Fibroblast of lung (primary cell): ENCODE measurements around the gene GHRL. TPM values are rescaled to one million over a fixed set of nuclear protein-coding genes. Genes with fewer than 3 reads are reported as not detected.

Experiments
- DNase-seq, 2 donors: peaks; one replicate each; pipeline versions ENCODE4 v3.0.0 to v3.0.0-alpha.2; 2010; ENCODE audit warnings: low read depth in 2 of 2
- H2AFZ ChIP-seq: 2 replicates; pipeline ENCODE4 v1.5.1; 2012; ENCODE audit warnings: low read length, control low read depth, inconsistent platforms
- H3K27ac ChIP-seq: 2 replicates; pipeline ENCODE4 v1.5.1; 2011; ENCODE audit warnings: low read length, control low read depth; ENCODE audit not compliant: insufficient read depth
- H3K27me3 ChIP-seq: 2 replicates; pipeline ENCODE4 v1.5.1; 2011; ENCODE audit warnings: mild to moderate bottlenecking, low read length; ENCODE audit not compliant: control insufficient read depth, insufficient read depth
- H3K36me3 ChIP-seq: 2 replicates; pipeline ENCODE4 v1.5.1; 2011; ENCODE audit warnings: low read length; ENCODE audit not compliant: control insufficient read depth, insufficient read depth
- H3K4me1 ChIP-seq: 2 replicates; pipeline ENCODE4 v1.5.1; 2011; ENCODE audit warnings: low read length; ENCODE audit not compliant: control insufficient read depth, insufficient read depth; ENCODE audit errors: extremely low read depth
- H3K4me2 ChIP-seq: 2 replicates; pipeline ENCODE4 v1.5.1; 2011; ENCODE audit warnings: low read length, control low read depth; ENCODE audit not compliant: insufficient read depth; ENCODE audit errors: extremely low read depth
- H3K4me3 ChIP-seq, 4 experiments: fragments of 200-600 bp in 1 of 4; sonication (generic) in 1 of 4; replicated peaks in 1 of 4; 2 replicates each; pipeline ENCODE4 v1.5.1; 2011 to 2016; ENCODE audit warnings: low read length in 4 of 4, low read depth in 3 of 4, mild to moderate bottlenecking in 3 of 4, control low read depth in 2 of 4, inconsistent platforms in 1 of 4, mixed read lengths in 1 of 4; ENCODE audit not compliant: insufficient read depth in 1 of 4; ENCODE audit errors: control extremely low read depth in 1 of 4
- H3K79me2 ChIP-seq: 2 replicates; pipeline ENCODE4 v1.5.1; 2012; ENCODE audit warnings: mild to moderate bottlenecking, low read length, inconsistent platforms; ENCODE audit not compliant: control insufficient read depth, insufficient read depth
- H3K9ac ChIP-seq: 2 replicates; pipeline ENCODE4 v1.5.1; 2011; ENCODE audit warnings: mild to moderate bottlenecking, low read length, control low read depth; ENCODE audit not compliant: insufficient read depth
- H3K9me3 ChIP-seq: 2 replicates; pipeline ENCODE4 v1.5.1; 2012; ENCODE audit warnings: low read depth, low read length; ENCODE audit not compliant: control insufficient read depth, insufficient read depth
- H4K20me1 ChIP-seq: 2 replicates; pipeline ENCODE4 v1.5.1; 2011; ENCODE audit warnings: low read length; ENCODE audit not compliant: control insufficient read depth, insufficient read depth; ENCODE audit errors: extremely low read depth
- EZH2 ChIP-seq: IDR thresholded peaks from 2 replicates; pipeline ENCODE4 v1.5.1; 2012; ENCODE audit warnings: low read length, control low read depth, mild to moderate bottlenecking; ENCODE audit errors: missing control alignments
- polyA plus RNA-seq, 2 donors: library from polyadenylated mRNA; depleted of rRNA in 1 of 2; stranded (reverse) in 1 of 2; unstranded in 1 of 2; fragments of >200 nt; gene quantifications; 2 replicates each; pipeline ENCODE4 v1.2.1, GENCODE V29; 2011 to 2012; ENCODE audit warnings: missing spikeins in 1 of 2
- total RNA-seq: library from RNA; depleted of rRNA; stranded (reverse); fragments of >200 nt; gene quantifications from 2 replicates; pipeline ENCODE4 v1.2.1, GENCODE V29; 2014
- TF ChIP-seq, protein P1 (sequence below), 2 donors: IDR thresholded peaks in 1 of 2; conservative IDR thresholded peaks in 1 of 2; 1 replicate in 1 of 2; 2 replicates in 1 of 2; pipeline ENCODE4 v1.5.1; 2011 to 2012; ENCODE audit warnings: low read length in 2 of 2, control low read depth in 1 of 2, inconsistent platforms in 1 of 2, low read depth in 1 of 2, mild to moderate bottlenecking in 1 of 2

GHRL gene
- total and polyA plus RNA-seq, 2 donors (not counting 1 experiment from before 2014, with no cell fraction given): 0.10 TPM; not detected in 1

DNA sequence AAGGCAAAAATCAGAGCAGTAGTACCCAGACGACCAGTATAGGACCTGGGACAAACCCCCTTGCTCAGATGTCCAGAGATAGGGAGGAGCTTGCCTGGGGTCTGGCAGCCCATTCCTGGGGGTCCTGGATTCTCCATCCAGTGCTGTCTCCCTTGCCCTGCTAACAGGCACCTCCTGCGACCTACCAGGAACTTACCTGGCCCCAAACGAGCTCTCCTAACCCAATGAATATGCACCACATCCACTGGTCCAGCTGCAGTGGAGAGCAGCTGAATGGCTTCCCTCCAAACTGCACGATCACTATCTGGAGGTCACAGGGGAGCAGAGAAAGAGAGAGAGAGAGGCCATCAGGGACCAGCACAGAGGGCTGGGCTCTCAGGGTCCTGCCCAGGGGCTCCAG is 47.3 kb upstream of the GHRL start:
- no peak overlapping the region for H2AFZ ChIP-seq
- no peaks in the 10 kb centered on the region for H3K9me3 ChIP-seq
- no peak overlapping the region for H3K4me2 ChIP-seq
- H3K9ac ChIP-seq: no peak overlapping the region
- no peak overlapping the region for H3K4me3 ChIP-seq
- H3K27ac ChIP-seq: no peak overlapping the region
- no peaks in the 10 kb centered on the region for H3K79me2 ChIP-seq
- H4K20me1 ChIP-seq: no peaks in the 10 kb centered on the region
- TF ChIP-seq, protein P1, sequence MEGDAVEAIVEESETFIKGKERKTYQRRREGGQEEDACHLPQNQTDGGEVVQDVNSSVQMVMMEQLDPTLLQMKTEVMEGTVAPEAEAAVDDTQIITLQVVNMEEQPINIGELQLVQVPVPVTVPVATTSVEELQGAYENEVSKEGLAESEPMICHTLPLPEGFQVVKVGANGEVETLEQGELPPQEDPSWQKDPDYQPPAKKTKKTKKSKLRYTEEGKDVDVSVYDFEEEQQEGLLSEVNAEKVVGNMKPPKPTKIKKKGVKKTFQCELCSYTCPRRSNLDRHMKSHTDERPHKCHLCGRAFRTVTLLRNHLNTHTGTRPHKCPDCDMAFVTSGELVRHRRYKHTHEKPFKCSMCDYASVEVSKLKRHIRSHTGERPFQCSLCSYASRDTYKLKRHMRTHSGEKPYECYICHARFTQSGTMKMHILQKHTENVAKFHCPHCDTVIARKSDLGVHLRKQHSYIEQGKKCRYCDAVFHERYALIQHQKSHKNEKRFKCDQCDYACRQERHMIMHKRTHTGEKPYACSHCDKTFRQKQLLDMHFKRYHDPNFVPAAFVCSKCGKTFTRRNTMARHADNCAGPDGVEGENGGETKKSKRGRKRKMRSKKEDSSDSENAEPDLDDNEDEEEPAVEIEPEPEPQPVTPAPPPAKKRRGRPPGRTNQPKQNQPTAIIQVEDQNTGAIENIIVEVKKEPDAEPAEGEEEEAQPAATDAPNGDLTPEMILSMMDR (conservative IDR thresholded peaks at IDR 0.05 in 1 of 2, IDR thresholded peaks at IDR 0.05 in 1 of 2; ENCODE audit: low read depth in 1 of 2, low read length in 2 of 2): no peak
- TF ChIP-seq EZH2: no peak
- H3K27me3 ChIP-seq: no peaks in the 10 kb centered on the region
- H3K4me1 ChIP-seq: no peaks in the 10 kb centered on the region
- DNase-seq: no peak
- H3K36me3 ChIP-seq: no peaks in the 10 kb centered on the region

DNA sequence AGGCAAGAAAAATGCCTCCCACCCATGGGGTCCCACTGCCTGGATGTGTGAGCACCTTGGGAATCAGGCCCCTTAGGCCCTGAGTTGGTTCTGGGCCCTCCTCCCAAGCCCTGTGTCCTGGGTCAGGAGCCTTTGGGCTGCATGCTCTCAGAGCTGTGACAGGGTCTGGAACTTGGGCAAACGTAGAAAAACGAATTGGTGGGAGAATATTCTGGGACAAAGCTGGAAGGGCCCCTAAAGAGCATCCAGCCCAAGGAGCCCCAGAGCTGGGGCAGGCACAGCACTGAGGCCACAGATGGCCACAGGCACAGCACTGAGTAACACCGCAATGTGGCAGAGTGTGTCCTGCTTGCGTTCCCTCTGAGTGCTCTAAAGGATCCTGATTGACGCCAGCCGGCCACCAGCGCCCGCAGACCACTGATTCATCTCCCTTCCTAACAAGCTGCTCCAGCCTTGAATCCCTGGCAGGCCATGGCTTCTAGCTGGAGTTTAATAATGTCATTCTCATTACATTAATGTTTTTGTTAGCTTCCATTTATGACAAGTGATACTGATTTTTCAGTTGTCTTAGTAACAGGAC is 46.7 kb upstream of the GHRL start:
- Histone ChIP-seq H3K9me3 (no peaks in the 10 kb centered on the region), H3K79me2 (no peaks in the 10 kb centered on the region), H3K27ac (no peak overlapping the region), H3K4me3 (no peak overlapping the region), H2AFZ (no peak overlapping the region), H3K9ac (no peak overlapping the region), H3K27me3 (no peaks in the 10 kb centered on the region), H3K4me1 (no peaks in the 10 kb centered on the region), H4K20me1 (no peaks in the 10 kb centered on the region), H3K4me2 (no peak overlapping the region), H3K36me3 (no peaks in the 10 kb centered on the region)
- no peak for DNase-seq
- TF ChIP-seq EZH2: no peak
- TF ChIP-seq, protein P1 (conservative IDR thresholded peaks at IDR 0.05 in 1 of 2, IDR thresholded peaks at IDR 0.05 in 1 of 2; ENCODE audit: low read depth in 1 of 2, low read length in 2 of 2): no peak

DNA sequence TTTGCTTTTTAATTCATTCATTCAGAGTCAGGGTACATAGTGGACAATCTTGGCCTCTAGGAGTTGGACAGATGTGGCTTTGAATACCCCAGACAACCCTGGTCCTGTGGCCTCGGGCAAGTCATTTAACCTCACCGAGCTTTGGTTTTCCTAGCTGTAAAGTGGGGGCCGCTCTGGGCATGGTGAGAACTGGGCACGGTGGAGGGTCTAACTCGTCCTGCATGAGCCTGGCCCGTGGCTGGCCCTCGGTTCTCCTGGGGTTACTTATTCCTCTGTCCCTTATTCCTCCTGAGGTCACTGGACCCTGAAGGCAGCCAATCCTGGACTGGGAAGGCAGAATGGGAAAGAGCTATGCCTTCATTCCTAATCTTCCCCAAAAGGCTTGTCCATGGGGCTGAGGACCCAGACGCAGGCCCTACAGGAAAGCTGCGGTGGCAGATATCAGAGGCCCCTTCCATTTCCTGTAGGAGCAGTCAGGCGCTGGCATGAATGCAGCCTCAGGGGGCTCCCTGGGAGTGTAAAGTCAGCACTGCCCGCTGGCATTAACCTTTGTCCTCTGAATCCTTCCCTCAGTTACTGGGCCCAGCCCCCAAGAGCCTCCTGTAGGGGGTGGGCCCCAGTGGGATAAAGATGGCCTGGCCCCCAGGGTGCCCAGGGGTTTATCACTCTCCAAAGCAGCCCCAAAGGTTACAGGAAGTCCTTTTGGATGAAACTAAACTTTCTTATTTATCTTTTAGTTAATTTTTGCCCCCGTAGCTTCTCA is 46.0 kb upstream of the GHRL start:
- Histone ChIP-seq H3K9ac (no peak overlapping the region), H3K4me1 (no peaks in the 10 kb centered on the region), H3K4me3 (no peak overlapping the region), H3K27ac (no peak overlapping the region), H3K9me3 (no peaks in the 10 kb centered on the region), H3K27me3 (no peaks in the 10 kb centered on the region), H3K4me2 (no peak overlapping the region), H2AFZ (no peak overlapping the region), H3K36me3 (no peaks in the 10 kb centered on the region), H3K79me2 (no peaks in the 10 kb centered on the region), H4K20me1 (no peaks in the 10 kb centered on the region)
- no peak for DNase-seq
- TF ChIP-seq, protein P1 (conservative IDR thresholded peaks at IDR 0.05 in 1 of 2, IDR thresholded peaks at IDR 0.05 in 1 of 2; ENCODE audit: low read depth in 1 of 2, low read length in 2 of 2): no peak
- no peak for TF ChIP-seq EZH2
